HepG2 (cell line): ENCODE results near the gene HS3ST2. TPM values are rescaled to one million over a fixed set of nuclear protein-coding genes. Genes with fewer than 3 reads are reported as not detected.

ENCODE experiments used
- ATM ChIP-seq: fragments of 450-650 bp; IDR thresholded peaks from 2 replicates; pipeline ENCODE4 v1.7.1; 2017; ENCODE audit warnings: mild to moderate bottlenecking, borderline replicate concordance
- GABPA ChIP-seq, 2 experiments: IDR thresholded peaks; 2 replicates each; pipeline ENCODE4 v1.6.1; 2011 to 2016; ENCODE audit warnings: low read depth in 2 of 2, low read length in 1 of 2, missing biosample characterization in 1 of 2, missing genetic modification characterization in 1 of 2
- MYPOP ChIP-seq: sonication (generic); formaldehyde crosslinking; IDR thresholded peaks from 2 replicates; pipeline ENCODE4 v1.8.1; 2023; ENCODE audit warnings: mild to moderate bottlenecking, moderate library complexity, missing genetic modification reagents
- NAIF1 ChIP-seq: sonication (generic); formaldehyde crosslinking; IDR thresholded peaks from 2 replicates; pipeline ENCODE4 v1.5.0; 2020; ENCODE audit warnings: mild to moderate bottlenecking, missing genetic modification reagents, borderline replicate concordance
- NKX3-1 ChIP-seq: sonication (generic); formaldehyde crosslinking; IDR thresholded peaks from 2 replicates; pipeline ENCODE4 v1.5.0; 2020; ENCODE audit warnings: missing genetic modification reagents
- NR2F6 ChIP-seq, 2 experiments: IDR thresholded peaks; 2 replicates each; pipeline ENCODE4 v1.6.1; 2016; ENCODE audit warnings: antibody characterized with exemption in 1 of 2, mild to moderate bottlenecking in 1 of 2
- ZBTB42 ChIP-seq: sonication (generic); formaldehyde crosslinking; IDR thresholded peaks from 2 replicates; pipeline ENCODE4 v1.5.0; 2020; ENCODE audit warnings: mild to moderate bottlenecking, missing genetic modification reagents
- ZFP1 ChIP-seq: IDR thresholded peaks from 2 replicates; pipeline ENCODE4 v1.6.1; 2016
- ZMAT3 ChIP-seq: sonication (generic); formaldehyde crosslinking; conservative IDR thresholded peaks from 2 replicates; pipeline ENCODE4 v1.7.0; 2021; ENCODE audit warnings: missing genetic modification reagents
- ZNF354B ChIP-seq: sonication (generic); formaldehyde crosslinking; IDR thresholded peaks from 2 replicates; pipeline ENCODE4 v1.8.0; 2022; ENCODE audit warnings: mild to moderate bottlenecking, missing genetic modification reagents
- ZNF562 ChIP-seq: sonication (generic); formaldehyde crosslinking; IDR thresholded peaks from 2 replicates; pipeline ENCODE4 v1.8.0; 2022; ENCODE audit warnings: missing genetic modification reagents, borderline replicate concordance
- polyA plus RNA-seq, 8 experiments: library from polyadenylated mRNA; depleted of rRNA in 3 of 8; stranded (reverse) in 7 of 8; unstranded in 1 of 8; fragments of >200 nt; fragmentation: Illumina TruSeq in 4 of 8; extraction: Trizol in 4 of 8; gene quantifications; 2 replicates each; pipeline versions ENCODE4 v1.2.1 to v1.2.3, GENCODE V29; 2011 to 2016; ENCODE audit warnings: low read depth in 4 of 8, missing spikeins in 1 of 8, mixed read lengths in 1 of 8; ENCODE audit not compliant: insufficient read depth in 1 of 8
- total RNA-seq, 5 experiments: library from RNA; depleted of rRNA; stranded (reverse); fragments of >200 nt; fragmentation: Illumina TruSeq; extraction: Trizol; gene quantifications; 2 replicates each; pipeline ENCODE4 v1.2.3, GENCODE V29; 2016; ENCODE audit warnings: low read depth in 1 of 5
- TF ChIP-seq, protein P1 (sequence below): sonication (generic); formaldehyde crosslinking; IDR thresholded peaks from 2 replicates; pipeline ENCODE4 v1.4.0; 2020; ENCODE audit warnings: missing genetic modification reagents
- TF ChIP-seq, protein P2 (sequence below): sonication (generic); formaldehyde crosslinking; IDR thresholded peaks from 2 replicates; pipeline ENCODE4 v1.4.0; 2020; ENCODE audit warnings: missing genetic modification reagents, borderline replicate concordance
- TF ChIP-seq, protein P3 (sequence below): fragments of 450-650 bp; IDR thresholded peaks from 2 replicates; pipeline ENCODE4 v1.6.1; 2017; ENCODE audit warnings: mild to moderate bottlenecking
- TF ChIP-seq, protein P4 (sequence below): sonication (generic); formaldehyde crosslinking; IDR thresholded peaks from 2 replicates; pipeline ENCODE4 v1.4.0; 2020; ENCODE audit warnings: missing genetic modification reagents, borderline replicate concordance

HS3ST2 gene
- total and polyA plus RNA-seq, 2 of the 13 experiments (the other 11 are each of a cell fraction or from before 2014, with no cell fraction given) = not detected

DNA sequence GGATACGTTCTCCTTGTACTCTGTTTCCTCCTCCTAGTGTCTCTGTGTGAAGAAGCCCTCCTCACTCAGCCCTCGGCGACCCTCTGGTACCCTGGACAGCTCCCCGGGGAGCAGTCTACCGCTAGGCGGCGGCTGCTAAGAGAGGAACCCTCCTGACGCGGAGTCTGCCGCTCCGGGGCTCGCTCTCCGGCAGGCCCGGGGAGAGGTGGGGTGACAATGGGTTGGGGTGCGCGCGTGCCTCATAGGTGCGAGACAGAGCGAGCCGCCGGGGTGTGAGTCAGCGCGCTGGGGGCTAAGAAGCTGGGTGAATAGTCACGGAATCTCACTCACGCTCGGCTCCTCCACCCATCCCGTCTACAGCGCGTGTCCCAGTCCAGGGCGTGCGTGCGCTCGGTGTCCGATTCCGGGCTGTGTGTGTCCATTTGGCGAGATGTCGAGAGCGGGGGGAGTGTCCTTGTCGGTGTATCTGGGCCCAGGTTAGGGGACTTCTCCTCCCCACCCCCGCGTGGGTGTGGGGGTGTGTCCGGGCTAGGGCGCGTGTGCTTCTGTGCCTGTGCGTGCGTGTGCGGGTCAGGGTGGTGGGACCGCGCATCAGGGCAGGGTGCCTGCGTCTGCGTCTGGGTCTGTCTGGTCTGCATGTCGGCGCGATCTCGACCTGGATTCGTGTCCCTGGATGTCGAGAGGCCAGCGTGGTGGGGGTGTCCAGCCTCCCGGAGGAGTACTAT is 577 bp upstream of the HS3ST2 start (continued):
- TF ChIP-seq GABPA (IDR thresholded peaks at IDR 0.05; ENCODE audit: low read depth, low read length) = no peak
- no peak for TF ChIP-seq GABPA (CRISPR knock-in tag; IDR thresholded peaks at IDR 0.05; ENCODE audit: low read depth)
- TF ChIP-seq, protein P1, sequence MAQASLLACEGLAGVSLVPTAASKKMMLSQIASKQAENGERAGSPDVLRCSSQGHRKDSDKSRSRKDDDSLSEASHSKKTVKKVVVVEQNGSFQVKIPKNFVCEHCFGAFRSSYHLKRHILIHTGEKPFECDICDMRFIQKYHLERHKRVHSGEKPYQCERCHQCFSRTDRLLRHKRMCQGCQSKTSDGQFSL (CRISPR knock-in tag) = no peak
- TF ChIP-seq MYPOP (CRISPR knock-in tag) = no peak
- 0 out of 2 replicates have a peak, but pooled peaks have one; percentile 52 for TF ChIP-seq ZBTB42 (CRISPR knock-in tag)
- TF ChIP-seq ZNF562 = no peak
- TF ChIP-seq NKX3-1 (CRISPR knock-in tag) = peak; percentile 98
- TF ChIP-seq ZFP1 (CRISPR knock-in tag) = no peak
- no peak for TF ChIP-seq ZNF354B (CRISPR knock-in tag)
- TF ChIP-seq, protein P2, sequence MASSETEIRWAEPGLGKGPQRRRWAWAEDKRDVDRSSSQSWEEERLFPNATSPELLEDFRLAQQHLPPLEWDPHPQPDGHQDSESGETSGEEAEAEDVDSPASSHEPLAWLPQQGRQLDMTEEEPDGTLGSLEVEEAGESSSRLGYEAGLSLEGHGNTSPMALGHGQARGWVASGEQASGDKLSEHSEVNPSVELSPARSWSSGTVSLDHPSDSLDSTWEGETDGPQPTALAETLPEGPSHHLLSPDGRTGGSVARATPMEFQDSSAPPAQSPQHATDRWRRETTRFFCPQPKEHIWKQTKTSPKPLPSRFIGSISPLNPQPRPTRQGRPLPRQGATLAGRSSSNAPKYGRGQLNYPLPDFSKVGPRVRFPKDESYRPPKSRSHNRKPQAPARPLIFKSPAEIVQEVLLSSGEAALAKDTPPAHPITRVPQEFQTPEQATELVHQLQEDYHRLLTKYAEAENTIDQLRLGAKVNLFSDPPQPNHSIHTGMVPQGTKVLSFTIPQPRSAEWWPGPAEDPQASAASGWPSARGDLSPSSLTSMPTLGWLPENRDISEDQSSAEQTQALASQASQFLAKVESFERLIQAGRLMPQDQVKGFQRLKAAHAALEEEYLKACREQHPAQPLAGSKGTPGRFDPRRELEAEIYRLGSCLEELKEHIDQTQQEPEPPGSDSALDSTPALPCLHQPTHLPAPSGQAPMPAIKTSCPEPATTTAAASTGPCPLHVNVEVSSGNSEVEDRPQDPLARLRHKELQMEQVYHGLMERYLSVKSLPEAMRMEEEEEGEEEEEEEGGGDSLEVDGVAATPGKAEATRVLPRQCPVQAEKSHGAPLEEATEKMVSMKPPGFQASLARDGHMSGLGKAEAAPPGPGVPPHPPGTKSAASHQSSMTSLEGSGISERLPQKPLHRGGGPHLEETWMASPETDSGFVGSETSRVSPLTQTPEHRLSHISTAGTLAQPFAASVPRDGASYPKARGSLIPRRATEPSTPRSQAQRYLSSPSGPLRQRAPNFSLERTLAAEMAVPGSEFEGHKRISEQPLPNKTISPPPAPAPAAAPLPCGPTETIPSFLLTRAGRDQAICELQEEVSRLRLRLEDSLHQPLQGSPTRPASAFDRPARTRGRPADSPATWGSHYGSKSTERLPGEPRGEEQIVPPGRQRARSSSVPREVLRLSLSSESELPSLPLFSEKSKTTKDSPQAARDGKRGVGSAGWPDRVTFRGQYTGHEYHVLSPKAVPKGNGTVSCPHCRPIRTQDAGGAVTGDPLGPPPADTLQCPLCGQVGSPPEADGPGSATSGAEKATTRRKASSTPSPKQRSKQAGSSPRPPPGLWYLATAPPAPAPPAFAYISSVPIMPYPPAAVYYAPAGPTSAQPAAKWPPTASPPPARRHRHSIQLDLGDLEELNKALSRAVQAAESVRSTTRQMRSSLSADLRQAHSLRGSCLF (CRISPR knock-in tag) = peak; percentile 78; the same call in 1 of the 2 replicates
- TF ChIP-seq ZMAT3 (CRISPR knock-in tag) = 0 out of 2 replicates have a peak, but pooled peaks have one; percentile 61
- TF ChIP-seq NR2F6 (IDR thresholded peaks at IDR 0.05) = no peak
- TF ChIP-seq NR2F6 (CRISPR knock-in tag; IDR thresholded peaks at IDR 0.05) = peak; percentile 38
- no peak for TF ChIP-seq NAIF1
- TF ChIP-seq, protein P3, sequence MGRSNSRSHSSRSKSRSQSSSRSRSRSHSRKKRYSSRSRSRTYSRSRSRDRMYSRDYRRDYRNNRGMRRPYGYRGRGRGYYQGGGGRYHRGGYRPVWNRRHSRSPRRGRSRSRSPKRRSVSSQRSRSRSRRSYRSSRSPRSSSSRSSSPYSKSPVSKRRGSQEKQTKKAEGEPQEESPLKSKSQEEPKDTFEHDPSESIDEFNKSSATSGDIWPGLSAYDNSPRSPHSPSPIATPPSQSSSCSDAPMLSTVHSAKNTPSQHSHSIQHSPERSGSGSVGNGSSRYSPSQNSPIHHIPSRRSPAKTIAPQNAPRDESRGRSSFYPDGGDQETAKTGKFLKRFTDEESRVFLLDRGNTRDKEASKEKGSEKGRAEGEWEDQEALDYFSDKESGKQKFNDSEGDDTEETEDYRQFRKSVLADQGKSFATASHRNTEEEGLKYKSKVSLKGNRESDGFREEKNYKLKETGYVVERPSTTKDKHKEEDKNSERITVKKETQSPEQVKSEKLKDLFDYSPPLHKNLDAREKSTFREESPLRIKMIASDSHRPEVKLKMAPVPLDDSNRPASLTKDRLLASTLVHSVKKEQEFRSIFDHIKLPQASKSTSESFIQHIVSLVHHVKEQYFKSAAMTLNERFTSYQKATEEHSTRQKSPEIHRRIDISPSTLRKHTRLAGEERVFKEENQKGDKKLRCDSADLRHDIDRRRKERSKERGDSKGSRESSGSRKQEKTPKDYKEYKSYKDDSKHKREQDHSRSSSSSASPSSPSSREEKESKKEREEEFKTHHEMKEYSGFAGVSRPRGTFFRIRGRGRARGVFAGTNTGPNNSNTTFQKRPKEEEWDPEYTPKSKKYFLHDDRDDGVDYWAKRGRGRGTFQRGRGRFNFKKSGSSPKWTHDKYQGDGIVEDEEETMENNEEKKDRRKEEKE = no peak
- TF ChIP-seq ATM = no peak
- TF ChIP-seq, protein P4, sequence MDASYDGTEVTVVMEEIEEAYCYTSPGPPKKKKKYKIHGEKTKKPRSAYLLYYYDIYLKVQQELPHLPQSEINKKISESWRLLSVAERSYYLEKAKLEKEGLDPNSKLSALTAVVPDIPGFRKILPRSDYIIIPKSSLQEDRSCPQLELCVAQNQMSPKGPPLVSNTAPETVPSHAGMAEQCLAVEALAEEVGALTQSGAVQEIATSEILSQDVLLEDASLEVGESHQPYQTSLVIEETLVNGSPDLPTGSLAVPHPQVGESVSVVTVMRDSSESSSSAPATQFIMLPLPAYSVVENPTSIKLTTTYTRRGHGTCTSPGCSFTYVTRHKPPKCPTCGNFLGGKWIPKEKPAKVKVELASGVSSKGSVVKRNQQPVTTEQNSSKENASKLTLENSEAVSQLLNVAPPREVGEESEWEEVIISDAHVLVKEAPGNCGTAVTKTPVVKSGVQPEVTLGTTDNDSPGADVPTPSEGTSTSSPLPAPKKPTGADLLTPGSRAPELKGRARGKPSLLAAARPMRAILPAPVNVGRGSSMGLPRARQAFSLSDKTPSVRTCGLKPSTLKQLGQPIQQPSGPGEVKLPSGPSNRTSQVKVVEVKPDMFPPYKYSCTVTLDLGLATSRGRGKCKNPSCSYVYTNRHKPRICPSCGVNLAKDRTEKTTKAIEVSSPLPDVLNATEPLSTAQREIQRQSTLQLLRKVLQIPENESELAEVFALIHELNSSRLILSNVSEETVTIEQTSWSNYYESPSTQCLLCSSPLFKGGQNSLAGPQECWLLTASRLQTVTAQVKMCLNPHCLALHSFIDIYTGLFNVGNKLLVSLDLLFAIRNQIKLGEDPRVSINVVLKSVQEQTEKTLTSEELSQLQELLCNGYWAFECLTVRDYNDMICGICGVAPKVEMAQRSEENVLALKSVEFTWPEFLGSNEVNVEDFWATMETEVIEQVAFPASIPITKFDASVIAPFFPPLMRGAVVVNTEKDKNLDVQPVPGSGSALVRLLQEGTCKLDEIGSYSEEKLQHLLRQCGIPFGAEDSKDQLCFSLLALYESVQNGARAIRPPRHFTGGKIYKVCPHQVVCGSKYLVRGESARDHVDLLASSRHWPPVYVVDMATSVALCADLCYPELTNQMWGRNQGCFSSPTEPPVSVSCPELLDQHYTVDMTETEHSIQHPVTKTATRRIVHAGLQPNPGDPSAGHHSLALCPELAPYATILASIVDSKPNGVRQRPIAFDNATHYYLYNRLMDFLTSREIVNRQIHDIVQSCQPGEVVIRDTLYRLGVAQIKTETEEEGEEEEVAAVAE (CRISPR knock-in tag) = peak; percentile 83
